SK-N-SH (cell line): ENCODE data around the gene FAM43A. TPM values are rescaled to one million over a fixed set of nuclear protein-coding genes. Genes with fewer than 3 reads are reported as not detected.

ENCODE experiments used
- CTCF ChIA-PET: fragments of 300-600, 350-600 bp; formaldehyde crosslinking; extraction: SDS; loops from one replicate; lab custom pipeline; 2021; lab: Yijun Ruan, JAX
- POLR2A ChIA-PET: fragments of 350-600 bp; sonication (Branson Sonifier 250); formaldehyde crosslinking; extraction: SDS; loops from one replicate; lab custom pipeline; 2020; ENCODE audit warnings: antibody characterized with exemption, inconsistent platforms; lab: Yijun Ruan, JAX
- DNase-seq: peaks from one replicate; pipeline ENCODE4 v3.0.0; 2012
- H2AFZ ChIP-seq: fragments of 200-600 bp; sonication (generic); 2 replicates; pipeline ENCODE4 v1.8.1; 2016; ENCODE audit warnings: antibody characterized with exemption, mild to moderate bottlenecking, low read depth
- H3F3A ChIP-seq: fragments of 200-600 bp; sonication (generic); replicated peaks from 2 replicates; pipeline ENCODE3; 2016; ENCODE audit warnings: antibody characterized with exemption, mild to moderate bottlenecking; ENCODE audit not compliant: insufficient read depth
- H3K27ac ChIP-seq, 2 experiments: fragments of 200-500 bp in 1 of 2; fragments of 200-600 bp in 1 of 2; sonication (Bioruptor generic) in 1 of 2; sonication (generic), shearing (Covaris generic) in 1 of 2; 2 replicates each; pipeline versions ENCODE4 v1.5.1 to v1.6.1; 2014 to 2016; ENCODE audit warnings: low read depth in 2 of 2, inconsistent platforms in 1 of 2, low read length in 1 of 2, mild to moderate bottlenecking in 1 of 2, mixed read lengths in 1 of 2
- H3K27me3 ChIP-seq: fragments of 200-600 bp; sonication (generic), shearing (Covaris generic); 2 replicates; pipeline ENCODE4 v1.6.1; 2016; ENCODE audit warnings: mixed run types; ENCODE audit not compliant: insufficient read depth
- H3K36me3 ChIP-seq, 2 experiments: fragments of 200-500 bp in 1 of 2; fragments of 200-600 bp in 1 of 2; sonication (Bioruptor generic) in 1 of 2; sonication (generic) in 1 of 2; replicated peaks in 1 of 2; 2 replicates each; pipeline versions ENCODE3 to v1.5.1; 2014 to 2016; ENCODE audit warnings: low read length in 1 of 2, mild to moderate bottlenecking in 1 of 2; ENCODE audit not compliant: insufficient read depth in 2 of 2, control insufficient read depth in 1 of 2
- H3K4me1 ChIP-seq, 2 experiments: fragments of 200-500 bp in 1 of 2; fragments of 200-600 bp in 1 of 2; sonication (Bioruptor generic) in 1 of 2; sonication (generic), shearing (Covaris generic) in 1 of 2; 2 replicates each; pipeline versions ENCODE4 v1.5.1 to v1.6.1; 2014 to 2016; ENCODE audit warnings: low read depth in 1 of 2, low read length in 1 of 2, mixed run types in 1 of 2; ENCODE audit not compliant: insufficient read depth in 2 of 2, control insufficient read depth in 1 of 2
- H3K4me2 ChIP-seq: fragments of 200-600 bp; sonication (generic), shearing (Covaris generic); 2 replicates; pipeline ENCODE4 v1.6.1; 2017; ENCODE audit warnings: mixed run types
- H3K4me3 ChIP-seq, 2 experiments: fragments of 200-500 bp in 1 of 2; fragments of 200-600 bp in 1 of 2; sonication (Bioruptor generic) in 1 of 2; sonication (generic), shearing (Covaris generic) in 1 of 2; 2 replicates each; pipeline versions ENCODE4 v1.5.1 to v1.8.1; 2014 to 2016; ENCODE audit warnings: low read depth in 2 of 2, inconsistent platforms in 1 of 2, low read length in 1 of 2, mild to moderate bottlenecking in 1 of 2, mixed read lengths in 1 of 2, moderate library complexity in 1 of 2
- H3K79me2 ChIP-seq: fragments of 200-600 bp; sonication (generic); 2 replicates; pipeline ENCODE4 v1.8.1; 2017; ENCODE audit warnings: mild to moderate bottlenecking; ENCODE audit not compliant: insufficient read depth
- H3K9ac ChIP-seq: fragments of 200-600 bp; sonication (generic); 2 replicates; pipeline ENCODE4 v1.6.1; 2017; ENCODE audit warnings: mixed run types
- H3K9me2 ChIP-seq: fragments of 200-600 bp; sonication (generic); 2 replicates; pipeline ENCODE4 v1.6.1; 2017; ENCODE audit warnings: mixed run types
- H3K9me3 ChIP-seq: fragments of 200-600 bp; sonication (generic); 2 replicates; pipeline ENCODE4 v1.6.1; 2017; ENCODE audit warnings: mixed run types, mild to moderate bottlenecking, moderate library complexity
- H4K20me1 ChIP-seq: fragments of 200-600 bp; sonication (generic); 2 replicates; pipeline ENCODE4 v1.6.1; 2017; ENCODE audit warnings: mild to moderate bottlenecking, mixed run types; ENCODE audit not compliant: insufficient read depth
- CHD2 ChIP-seq: fragments of 150-350 bp; IDR thresholded peaks from 2 replicates; pipeline ENCODE4 v1.6.1; 2018; ENCODE audit warnings: low read length; ENCODE audit not compliant: partially characterized antibody
- EP300 ChIP-seq, 2 experiments: IDR thresholded peaks; 2 replicates each; pipeline versions ENCODE4 v1.4.0 to v1.6.1; 2012; ENCODE audit warnings: borderline replicate concordance in 1 of 2, low read depth in 1 of 2, low read length in 1 of 2
- FOXJ3 ChIP-seq: sonication (generic); formaldehyde crosslinking; IDR thresholded peaks from 2 replicates; pipeline ENCODE4 v1.5.1; 2020; ENCODE audit warnings: mild to moderate bottlenecking, missing genetic modification reagents
- GATA2 ChIP-seq: sonication (generic); formaldehyde crosslinking; IDR thresholded peaks from 2 replicates; pipeline ENCODE4 v1.5.0; 2020; ENCODE audit warnings: mild to moderate bottlenecking, missing genetic modification reagents
- MXI1 ChIP-seq: IDR thresholded peaks from 2 replicates; pipeline ENCODE4 v1.6.1; 2012; ENCODE audit warnings: mild to moderate bottlenecking, low read depth, low read length, improper control_type of control experiment
- NFIC ChIP-seq: IDR thresholded peaks from 2 replicates; pipeline ENCODE4 v1.4.0; 2012; ENCODE audit warnings: borderline replicate concordance
- NRF1 ChIP-seq: IDR thresholded peaks from 2 replicates; pipeline ENCODE4 v1.6.1; 2012; ENCODE audit warnings: low read depth, mild to moderate bottlenecking, low read length
- RAD21 ChIP-seq: IDR thresholded peaks from 2 replicates; pipeline ENCODE4 v1.6.1; 2012; ENCODE audit warnings: mild to moderate bottlenecking, low read length
- RCOR1 ChIP-seq: fragments of 150-350 bp; IDR thresholded peaks from 2 replicates; pipeline ENCODE4 v1.6.1; 2017; ENCODE audit warnings: antibody characterized with exemption, low read length
- RXRA ChIP-seq: IDR thresholded peaks from 2 replicates; pipeline ENCODE4 v1.4.0; 2012; ENCODE audit warnings: low read depth, mild to moderate bottlenecking, borderline replicate concordance
- SMC3 ChIP-seq: IDR thresholded peaks from 2 replicates; pipeline ENCODE4 v1.6.1; 2012; ENCODE audit warnings: low read depth, low read length, improper control_type of control experiment
- TCF12 ChIP-seq: IDR thresholded peaks from 2 replicates; pipeline ENCODE4 v1.4.0; 2012
- WGBS: methylation state at CpG from one replicate; pipeline ENCODE4 v1.1.6; 2017; ENCODE audit warnings: low lambda C conversion rate; 5-methylcytosine and 5-hydroxymethylcytosine counted together
- polyA plus RNA-seq, 3 experiments: library from polyadenylated mRNA; depleted of rRNA; stranded (reverse); fragments of >200 nt; gene quantifications; 2 replicates each; pipeline ENCODE4 v1.2.3, GENCODE V29; 2012
- TF ChIP-seq, protein P1 (sequence below): IDR thresholded peaks from 2 replicates; pipeline ENCODE4; 2012
- TF ChIP-seq, protein P2 (sequence below): fragments of 200-600 bp; sonication (generic); IDR thresholded peaks from 2 replicates; pipeline ENCODE4 v1.6.1; 2017; ENCODE audit warnings: antibody characterized with exemption, mild to moderate bottlenecking, moderate library complexity
- TF ChIP-seq, protein P3 (sequence below): IDR thresholded peaks from 2 replicates; pipeline ENCODE4 v1.6.1; 2012; ENCODE audit warnings: mild to moderate bottlenecking, low read depth, low read length, moderate library complexity

Gene FAM43A
- polyA plus RNA-seq, 1 of the 3 experiments (the other 2 are of a cell fraction): 2.4 TPM

DNA sequence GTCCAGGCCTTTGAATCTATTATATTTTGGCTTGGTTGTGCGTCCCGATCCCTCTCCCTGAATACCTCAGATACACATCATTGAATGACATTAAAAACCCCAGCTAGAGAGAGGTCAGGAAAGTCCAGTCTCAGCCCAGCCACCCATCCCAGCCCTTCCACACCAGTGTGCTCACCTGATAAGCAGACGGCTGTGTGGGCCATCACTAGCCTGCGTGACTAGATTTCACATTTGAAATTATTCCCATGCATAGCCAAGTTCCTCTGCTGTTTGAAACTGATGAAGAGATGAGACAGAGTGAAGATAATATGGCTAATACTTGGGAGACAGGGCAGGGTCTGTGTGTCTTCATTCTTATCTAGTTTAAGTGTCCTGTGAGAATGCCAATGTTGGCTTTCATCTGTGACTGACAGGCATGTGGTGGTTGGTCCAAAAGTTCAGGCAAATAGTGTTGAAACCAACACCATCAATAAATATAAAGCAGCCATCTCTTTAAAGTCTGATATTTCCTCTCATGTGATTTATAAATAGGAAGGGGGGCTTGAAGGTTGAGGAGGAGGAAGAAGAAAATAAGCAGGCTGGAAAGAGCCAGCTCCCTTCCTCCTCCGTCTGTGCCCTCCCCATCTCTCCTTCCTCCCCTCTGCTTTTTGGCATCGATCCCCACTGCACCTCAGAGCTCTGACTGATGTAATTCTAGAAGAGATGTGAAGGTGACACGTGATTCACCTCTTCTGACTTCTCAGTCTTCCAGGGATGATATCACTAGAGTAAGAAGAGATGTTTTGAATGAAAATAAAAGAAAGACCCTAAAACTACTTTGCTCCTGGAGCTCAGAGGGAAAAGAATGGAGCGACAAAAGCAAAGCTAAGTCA lies 5.1 kb downstream of the FAM43A start:
- WGBS: 73% methylated on average over 8 of the region's 8 CpGs
- ChIA-PET CTCF (interaction anchor here (1.2 to 4.7 kb wide), 5 partner anchors 8 to 580 kb away, joined by 3 to 20 read pairs (median 7); partner anchors contain the start of genes LSG1 and XXYLT1), POLR2A (interaction anchor here (0.7 kb wide), 1 partner anchor 425 kb away, joined by 3 read pairs; no protein-coding TSS in a partner anchor)
- Histone ChIP-seq H3K36me3 (peaks cover 0 to 4% of the 10 kb centered on the region in 2 experiments), H2AFZ (no peak overlapping the region), H3K4me2 (no peak overlapping the region), H4K20me1 (no peaks in the 10 kb centered on the region), H3K27ac (no peak overlapping the region; a peak in 1 of 4 replicates), H3F3A (peaks cover 4% of the 10 kb centered on the region), H3K27me3 (no peaks in the 10 kb centered on the region), H3K9me2 (no peaks in the 10 kb centered on the region), H3K4me3 (no peak overlapping the region), H3K9ac (no peak overlapping the region), H3K4me1 (peaks cover 12 to 47% of the 10 kb centered on the region in 2 experiments), H3K9me3 (no peaks in the 10 kb centered on the region), H3K79me2 (no peaks in the 10 kb centered on the region)
- no peak for DNase-seq
- TF ChIP-seq NFIC (0 out of 2 replicates have a peak, but pooled peaks have one; percentile 6), SMC3 (no peak), RXRA (no peak)
- TF ChIP-seq, protein P1, sequence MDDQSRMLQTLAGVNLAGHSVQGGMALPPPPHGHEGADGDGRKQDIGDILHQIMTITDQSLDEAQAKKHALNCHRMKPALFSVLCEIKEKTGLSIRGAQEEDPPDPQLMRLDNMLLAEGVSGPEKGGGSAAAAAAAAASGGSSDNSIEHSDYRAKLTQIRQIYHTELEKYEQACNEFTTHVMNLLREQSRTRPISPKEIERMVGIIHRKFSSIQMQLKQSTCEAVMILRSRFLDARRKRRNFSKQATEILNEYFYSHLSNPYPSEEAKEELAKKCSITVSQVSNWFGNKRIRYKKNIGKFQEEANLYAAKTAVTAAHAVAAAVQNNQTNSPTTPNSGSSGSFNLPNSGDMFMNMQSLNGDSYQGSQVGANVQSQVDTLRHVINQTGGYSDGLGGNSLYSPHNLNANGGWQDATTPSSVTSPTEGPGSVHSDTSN: 0 out of 2 replicates have a peak, but pooled peaks have one; percentile 20

DNA sequence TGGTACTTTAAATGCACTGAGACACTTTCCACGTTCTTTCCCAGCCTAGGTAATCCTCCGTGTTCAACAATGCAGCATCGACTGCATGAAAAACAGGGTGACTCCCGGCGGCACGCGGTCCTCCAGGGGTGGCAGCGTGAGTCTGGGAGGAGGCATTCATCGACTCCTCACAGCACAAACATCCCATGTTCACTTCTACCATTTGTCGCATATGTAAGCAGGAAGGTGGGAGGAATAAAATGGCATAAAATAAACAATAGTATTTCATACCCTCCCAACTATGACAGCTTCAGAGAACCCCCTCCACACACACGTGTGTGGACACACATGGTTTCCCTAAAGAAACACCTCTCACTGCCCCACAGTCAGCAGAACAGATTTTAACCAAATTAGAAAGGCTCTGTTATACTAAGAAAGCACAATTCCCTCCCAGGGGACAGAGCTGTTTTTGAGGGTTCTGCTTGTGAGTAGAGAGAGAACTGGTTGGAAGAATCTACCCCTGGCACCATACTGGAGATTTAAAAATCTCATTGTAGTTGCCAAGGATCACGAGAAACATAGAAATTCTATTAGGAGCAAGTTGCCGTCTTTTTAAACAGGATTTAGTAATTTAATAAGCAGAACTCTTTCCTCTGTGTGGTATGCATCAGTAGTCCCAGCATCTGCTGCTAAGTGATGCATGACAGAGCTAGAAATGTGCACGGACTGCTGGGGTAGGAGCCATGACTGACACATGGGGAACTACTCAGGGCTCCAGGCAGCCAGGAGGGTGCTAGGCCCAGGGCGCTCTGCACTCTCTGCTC lies 6.0 kb downstream of the FAM43A start:
- Histone ChIP-seq H4K20me1 (no peaks in the 10 kb centered on the region), H3K4me1 (peaks cover 12 to 42% of the 10 kb centered on the region in 2 experiments), H3K27me3 (no peaks in the 10 kb centered on the region), H3K79me2 (no peaks in the 10 kb centered on the region), H3F3A (peaks cover 4% of the 10 kb centered on the region), H3K9ac (no peak overlapping the region), H3K4me2 (no peak overlapping the region), H3K9me2 (no peaks in the 10 kb centered on the region), H2AFZ (no peak overlapping the region), H3K27ac (peak overlapping the region in 1 of 2 experiments; percentile 82; a peak in 2 of 4 replicates), H3K9me3 (no peaks in the 10 kb centered on the region), H3K4me3 (no peak overlapping the region), H3K36me3 (peaks cover 0 to 4% of the 10 kb centered on the region in 2 experiments)
- 68% methylated on average over 14 of the region's 15 CpGs for WGBS
- POLR2A ChIA-PET: interaction anchor here (1.1 kb wide), 1 partner anchor 180 kb away, joined by 3 read pairs; no protein-coding TSS in a partner anchor
- CTCF ChIA-PET: interaction anchor here (1.2 to 4.7 kb wide), 5 partner anchors 9 to 579 kb away, joined by 3 to 20 read pairs (median 7); partner anchors contain the start of genes LSG1 and XXYLT1
- DNase-seq: peak; percentile 83
- peak; percentile 51; the same call in 1 of the 2 replicates for TF ChIP-seq RCOR1
- TF ChIP-seq, protein P1: no peak
- TF ChIP-seq RAD21: peak; percentile 7; the same call in 1 of the 2 replicates
- TF ChIP-seq TCF12: no peak
- TF ChIP-seq CHD2: peak; percentile 11
- TF ChIP-seq, protein P2, sequence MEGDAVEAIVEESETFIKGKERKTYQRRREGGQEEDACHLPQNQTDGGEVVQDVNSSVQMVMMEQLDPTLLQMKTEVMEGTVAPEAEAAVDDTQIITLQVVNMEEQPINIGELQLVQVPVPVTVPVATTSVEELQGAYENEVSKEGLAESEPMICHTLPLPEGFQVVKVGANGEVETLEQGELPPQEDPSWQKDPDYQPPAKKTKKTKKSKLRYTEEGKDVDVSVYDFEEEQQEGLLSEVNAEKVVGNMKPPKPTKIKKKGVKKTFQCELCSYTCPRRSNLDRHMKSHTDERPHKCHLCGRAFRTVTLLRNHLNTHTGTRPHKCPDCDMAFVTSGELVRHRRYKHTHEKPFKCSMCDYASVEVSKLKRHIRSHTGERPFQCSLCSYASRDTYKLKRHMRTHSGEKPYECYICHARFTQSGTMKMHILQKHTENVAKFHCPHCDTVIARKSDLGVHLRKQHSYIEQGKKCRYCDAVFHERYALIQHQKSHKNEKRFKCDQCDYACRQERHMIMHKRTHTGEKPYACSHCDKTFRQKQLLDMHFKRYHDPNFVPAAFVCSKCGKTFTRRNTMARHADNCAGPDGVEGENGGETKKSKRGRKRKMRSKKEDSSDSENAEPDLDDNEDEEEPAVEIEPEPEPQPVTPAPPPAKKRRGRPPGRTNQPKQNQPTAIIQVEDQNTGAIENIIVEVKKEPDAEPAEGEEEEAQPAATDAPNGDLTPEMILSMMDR: no peak
- no peak for TF ChIP-seq GATA2 (CRISPR knock-in tag)
- TF ChIP-seq, protein P3, sequence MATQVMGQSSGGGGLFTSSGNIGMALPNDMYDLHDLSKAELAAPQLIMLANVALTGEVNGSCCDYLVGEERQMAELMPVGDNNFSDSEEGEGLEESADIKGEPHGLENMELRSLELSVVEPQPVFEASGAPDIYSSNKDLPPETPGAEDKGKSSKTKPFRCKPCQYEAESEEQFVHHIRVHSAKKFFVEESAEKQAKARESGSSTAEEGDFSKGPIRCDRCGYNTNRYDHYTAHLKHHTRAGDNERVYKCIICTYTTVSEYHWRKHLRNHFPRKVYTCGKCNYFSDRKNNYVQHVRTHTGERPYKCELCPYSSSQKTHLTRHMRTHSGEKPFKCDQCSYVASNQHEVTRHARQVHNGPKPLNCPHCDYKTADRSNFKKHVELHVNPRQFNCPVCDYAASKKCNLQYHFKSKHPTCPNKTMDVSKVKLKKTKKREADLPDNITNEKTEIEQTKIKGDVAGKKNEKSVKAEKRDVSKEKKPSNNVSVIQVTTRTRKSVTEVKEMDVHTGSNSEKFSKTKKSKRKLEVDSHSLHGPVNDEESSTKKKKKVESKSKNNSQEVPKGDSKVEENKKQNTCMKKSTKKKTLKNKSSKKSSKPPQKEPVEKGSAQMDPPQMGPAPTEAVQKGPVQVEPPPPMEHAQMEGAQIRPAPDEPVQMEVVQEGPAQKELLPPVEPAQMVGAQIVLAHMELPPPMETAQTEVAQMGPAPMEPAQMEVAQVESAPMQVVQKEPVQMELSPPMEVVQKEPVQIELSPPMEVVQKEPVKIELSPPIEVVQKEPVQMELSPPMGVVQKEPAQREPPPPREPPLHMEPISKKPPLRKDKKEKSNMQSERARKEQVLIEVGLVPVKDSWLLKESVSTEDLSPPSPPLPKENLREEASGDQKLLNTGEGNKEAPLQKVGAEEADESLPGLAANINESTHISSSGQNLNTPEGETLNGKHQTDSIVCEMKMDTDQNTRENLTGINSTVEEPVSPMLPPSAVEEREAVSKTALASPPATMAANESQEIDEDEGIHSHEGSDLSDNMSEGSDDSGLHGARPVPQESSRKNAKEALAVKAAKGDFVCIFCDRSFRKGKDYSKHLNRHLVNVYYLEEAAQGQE: no peak
- peak in 1 of 2 experiments; percentile 50; a peak in 1 of 4 replicates for TF ChIP-seq EP300 (IDR thresholded peaks at IDR 0.05; ENCODE audit: borderline replicate concordance in 1 of 2, low read depth in 1 of 2, low read length in 1 of 2)
- no peak for TF ChIP-seq FOXJ3 (CRISPR knock-in tag)
- TF ChIP-seq MXI1: peak; percentile 91
- no peak for TF ChIP-seq NRF1
